H1 (cell line): ENCODE data around the gene SMTNL2. TPM values are rescaled to one million over a fixed set of nuclear protein-coding genes. Genes with fewer than 3 reads are reported as not detected.

Experiments used
- CTCF ChIA-PET: fragments of 300-600 bp; sonication (Branson Sonifier 250); formaldehyde crosslinking; loops from one replicate; lab custom pipeline; 2021; ENCODE audit not compliant: partially characterized antibody; lab: Charles Lee
- POLR2A ChIA-PET: fragments of 300-600 bp; sonication (Branson Sonifier 250); formaldehyde crosslinking; loops from one replicate; lab custom pipeline; 2021; ENCODE audit warnings: inconsistent platforms; ENCODE audit not compliant: partially characterized antibody; lab: Charles Lee
- DNase-seq, 2 experiments: peaks; one replicate each; pipeline versions ENCODE4 v3.0.0 to v3.0.0-alpha.2; 2010 to 2022; ENCODE audit warnings: low spot score in 2 of 2, low read depth in 1 of 2, mixed read lengths in 1 of 2
- FAIRE-seq: peaks from 2 replicates; lab custom pipeline; 2011; peaks lifted over from hg19 to GRCh38; lab: Jason Lieb, UNC
- H2AFZ ChIP-seq: 2 replicates; pipeline ENCODE4 v1.8.1; 2012; ENCODE audit warnings: low read length, inconsistent platforms
- H2AK5ac ChIP-seq: 2 replicates; pipeline ENCODE4 v1.6.1; 2013; ENCODE audit warnings: low read depth, low read length
- H2BK120ac ChIP-seq: replicated peaks from 2 replicates; pipeline ENCODE3; 2013; ENCODE audit warnings: low read depth, low read length, inconsistent platforms
- H2BK12ac ChIP-seq: 2 replicates; pipeline ENCODE4 v1.6.1; 2013; ENCODE audit warnings: low read depth, low read length
- H2BK15ac ChIP-seq: 2 replicates; pipeline ENCODE4 v1.6.1; 2013; ENCODE audit warnings: low read length
- H2BK20ac ChIP-seq: 2 replicates; pipeline ENCODE4 v1.6.1; 2013; ENCODE audit warnings: low read length
- H2BK5ac ChIP-seq: 2 replicates; pipeline ENCODE4 v1.6.1; 2013; ENCODE audit warnings: low read depth, low read length
- H3K14ac ChIP-seq: 2 replicates; pipeline ENCODE4 v1.6.1; 2013; ENCODE audit warnings: inconsistent platforms; ENCODE audit not compliant: insufficient read length
- H3K18ac ChIP-seq: 2 replicates; pipeline ENCODE4 v1.6.1; 2013; ENCODE audit warnings: low read length; ENCODE audit errors: extremely low read depth
- H3K23ac ChIP-seq: 2 replicates; pipeline ENCODE4 v1.6.1; 2013; ENCODE audit warnings: inconsistent platforms; ENCODE audit not compliant: insufficient read length
- H3K23me2 ChIP-seq: 2 replicates; pipeline ENCODE4 v1.6.1; 2013; ENCODE audit warnings: low read depth, low read length
- H3K27ac ChIP-seq: 2 replicates; pipeline ENCODE4 v1.6.1; 2011; ENCODE audit warnings: low read depth, low read length, inconsistent platforms
- H3K27me3 ChIP-seq, 4 experiments: replicated peaks in 1 of 4; 1 replicate in 1 of 4; 2 replicates in 3 of 4; pipeline versions ENCODE4 v1.6.1 to v1.8.1; 2011 to 2013; ENCODE audit warnings: low read length in 3 of 4, mild to moderate bottlenecking in 3 of 4, inconsistent platforms in 2 of 4, mixed read lengths in 2 of 4, moderate library complexity in 1 of 4; ENCODE audit not compliant: control insufficient read depth in 3 of 4, insufficient read depth in 3 of 4; ENCODE audit errors: extremely low read depth in 1 of 4
- H3K36me3 ChIP-seq, 4 experiments: 2 replicates each; pipeline versions ENCODE4 v1.6.1 to v1.8.1; 2011 to 2013; ENCODE audit warnings: mild to moderate bottlenecking in 4 of 4, low read length in 3 of 4, moderate library complexity in 2 of 4, control low read depth in 1 of 4, inconsistent platforms in 1 of 4; ENCODE audit not compliant: insufficient read depth in 4 of 4, control insufficient read depth in 2 of 4
- H3K4ac ChIP-seq: replicated peaks from 2 replicates; pipeline ENCODE3; 2013; ENCODE audit warnings: low read length, low read depth, mixed read lengths, inconsistent platforms; ENCODE audit not compliant: insufficient read length
- H3K4me1 ChIP-seq, 4 experiments: replicated peaks in 1 of 4; 1 replicate in 1 of 4; 2 replicates in 3 of 4; pipeline versions ENCODE4 v1.6.1 to v1.8.1; 2011 to 2013; ENCODE audit warnings: low read length in 3 of 4, inconsistent platforms in 2 of 4, mixed read lengths in 1 of 4; ENCODE audit not compliant: insufficient read depth in 4 of 4, control insufficient read depth in 3 of 4
- H3K4me2 ChIP-seq, 2 experiments: 2 replicates each; pipeline versions ENCODE4 v1.6.1 to v1.8.1; 2011 to 2013; ENCODE audit warnings: low read depth in 2 of 2, low read length in 2 of 2, control low read depth in 1 of 2, inconsistent platforms in 1 of 2, mild to moderate bottlenecking in 1 of 2; ENCODE audit not compliant: insufficient read depth in 1 of 2
- H3K4me3 ChIP-seq, 4 experiments: fragments of 200-600, 300-600 bp in 1 of 4; sonication (generic), shearing (Covaris generic), sonication (Bioruptor Twin) in 1 of 4; 2 replicates each; pipeline versions ENCODE4 v1.5.1 to v1.8.1; 2011 to 2016; ENCODE audit warnings: low read length in 4 of 4, low read depth in 3 of 4, control low read depth in 2 of 4, inconsistent platforms in 2 of 4, mild to moderate bottlenecking in 2 of 4, mixed read lengths in 1 of 4, moderate library complexity in 1 of 4; ENCODE audit not compliant: insufficient read depth in 2 of 4; ENCODE audit errors: extremely low read depth in 1 of 4
- H3K56ac ChIP-seq: replicated peaks from 2 replicates; pipeline ENCODE3; 2013; ENCODE audit warnings: low read depth, mild to moderate bottlenecking, mixed read lengths, low read length, inconsistent platforms; ENCODE audit not compliant: insufficient read length
- H3K79me1 ChIP-seq: 2 replicates; pipeline ENCODE4 v1.6.1; 2013; ENCODE audit warnings: low read depth, low read length, control low read depth
- H3K79me2 ChIP-seq, 2 experiments: 2 replicates each; pipeline versions ENCODE4 v1.6.1 to v1.8.1; 2012 to 2013; ENCODE audit warnings: low read length in 2 of 2, mild to moderate bottlenecking in 2 of 2, inconsistent platforms in 1 of 2; ENCODE audit not compliant: insufficient read depth in 2 of 2, control insufficient read depth in 1 of 2
- H3K9ac ChIP-seq, 4 experiments: replicated peaks in 1 of 4; 1 replicate in 1 of 4; 2 replicates in 3 of 4; pipeline versions ENCODE4 v1.6.1 to v1.8.1; 2011 to 2013; ENCODE audit warnings: low read depth in 3 of 4, low read length in 3 of 4, control low read depth in 2 of 4, mild to moderate bottlenecking in 2 of 4, moderate library complexity in 2 of 4, inconsistent platforms in 1 of 4; ENCODE audit errors: extremely low read depth in 1 of 4
- H3K9me3 ChIP-seq, 2 experiments: 2 replicates each; pipeline versions ENCODE4 v1.6.1 to v1.8.1; 2012 to 2013; ENCODE audit warnings: mild to moderate bottlenecking in 2 of 2, moderate library complexity in 2 of 2, control low read depth in 1 of 2, inconsistent platforms in 1 of 2, low read depth in 1 of 2, low read length in 1 of 2, mixed read lengths in 1 of 2; ENCODE audit not compliant: insufficient read depth in 2 of 2
- H4K20me1 ChIP-seq, 2 experiments: replicated peaks in 1 of 2; 2 replicates each; pipeline versions ENCODE3 to v1.8.1; 2011 to 2013; ENCODE audit warnings: inconsistent platforms in 2 of 2, low read length in 2 of 2, mild to moderate bottlenecking in 1 of 2; ENCODE audit not compliant: insufficient read depth in 2 of 2, control insufficient read depth in 1 of 2
- H4K5ac ChIP-seq: 2 replicates; pipeline ENCODE4 v1.6.1; 2013; ENCODE audit warnings: low read length, low read depth, mixed read lengths, inconsistent platforms; ENCODE audit not compliant: insufficient read length
- H4K8ac ChIP-seq: 2 replicates; pipeline ENCODE4 v1.8.0; 2013; ENCODE audit warnings: mild to moderate bottlenecking, moderate library complexity, low read length, inconsistent platforms; ENCODE audit not compliant: insufficient read depth; ENCODE audit errors: extremely low read depth
- H4K91ac ChIP-seq: replicated peaks from 2 replicates; pipeline ENCODE3; 2013; ENCODE audit warnings: low read length, mixed read lengths, inconsistent platforms; ENCODE audit not compliant: insufficient read length
- CHD1 ChIP-seq: IDR thresholded peaks from 2 replicates; pipeline ENCODE4 v1.6.1; 2012; ENCODE audit warnings: low read depth, low read length, improper control_type of control experiment
- CHD2 ChIP-seq: IDR thresholded peaks from 2 replicates; pipeline ENCODE4 v1.6.1; 2012; ENCODE audit warnings: low read length, improper control_type of control experiment
- CTBP2 ChIP-seq: IDR thresholded peaks from 2 replicates; pipeline ENCODE4 v1.7.0; 2011; ENCODE audit warnings: borderline replicate concordance, mild to moderate bottlenecking, moderate library complexity, mixed read lengths, low read length; ENCODE audit not compliant: insufficient read depth, insufficient read length
- CTCF ChIP-seq, 3 experiments: IDR thresholded peaks; 1 replicate in 2 of 3; 2 replicates in 1 of 3; pipeline versions ENCODE4 v1.5.1 to v1.6.1; 2011; ENCODE audit warnings: low read length in 3 of 3, mild to moderate bottlenecking in 3 of 3, inconsistent platforms in 2 of 3, low read depth in 1 of 3, moderate library complexity in 1 of 3; ENCODE audit not compliant: insufficient read depth in 1 of 3; ENCODE audit errors: control extremely low read depth in 1 of 3
- MAX ChIP-seq: IDR thresholded peaks from 2 replicates; pipeline ENCODE4 v1.6.1; 2012; ENCODE audit warnings: inconsistent platforms
- POLR2A ChIP-seq, 2 experiments: IDR thresholded peaks; 1 replicate in 1 of 2; 2 replicates in 1 of 2; pipeline ENCODE4 v1.6.1; 2011; ENCODE audit warnings: low read depth in 2 of 2, low read length in 2 of 2, mild to moderate bottlenecking in 2 of 2; ENCODE audit errors: control extremely low read depth in 1 of 2
- RAD21 ChIP-seq, 2 experiments: IDR thresholded peaks in 1 of 2; conservative IDR thresholded peaks in 1 of 2; 2 replicates each; pipeline ENCODE4 v1.6.1; 2011; ENCODE audit warnings: low read depth in 2 of 2, low read length in 2 of 2, improper control_type of control experiment in 1 of 2, inconsistent platforms in 1 of 2, mild to moderate bottlenecking in 1 of 2, moderate library complexity in 1 of 2
- SIRT6 ChIP-seq: IDR thresholded peaks from one replicate; pipeline ENCODE4 v1.7.1; 2012; ENCODE audit warnings: low read length, inconsistent platforms
- USF2 ChIP-seq: IDR thresholded peaks from 2 replicates; pipeline ENCODE4 v1.6.1; 2011; ENCODE audit warnings: low read length, improper control_type of control experiment
- WGBS, 2 experiments: shearing (Covaris generic) in 1 of 2; methylation state at CpG; one replicate each; pipeline versions ENCODE4 v1.1.6 to v1.1.7; 2013 to 2015; ENCODE audit warnings: low lambda C conversion rate in 2 of 2, mixed read lengths in 2 of 2, inconsistent platforms in 1 of 2, low coverage in 1 of 2, missing lambda C conversion rate in 1 of 2; ENCODE audit not compliant: insufficient replicate concordance in 2 of 2, insufficient coverage in 1 of 2, insufficient read length in 1 of 2; ENCODE audit errors: extremely low coverage in 1 of 2, missing lambda C conversion rate in 1 of 2; 5-methylcytosine and 5-hydroxymethylcytosine counted together
- polyA plus RNA-seq, 7 experiments: library from polyadenylated mRNA; depleted of rRNA in 3 of 7; stranded (reverse) in 5 of 7; unstranded in 2 of 7; fragments of >200 nt in 5 of 7; fragments of 200-250 nt in 2 of 7; gene quantifications; 1 replicate in 5 of 7; 2 replicates in 1 of 7; 4 replicates in 1 of 7; pipeline versions ENCODE4 v1.2.1 to v1.2.3, GENCODE V29; 2011 to 2013; ENCODE audit warnings: missing spikeins in 2 of 7, mixed read lengths in 2 of 7
- total RNA-seq: library from RNA; stranded (reverse); fragmentation: NEBNext Ultra II Directional; extraction: Animal tissue kit (Norgen Biotek cat#: 25700); gene quantifications from 2 replicates; pipeline ENCODE4 v1.2.1, GENCODE V29; 2021

SMTNL2 gene
- total and polyA plus RNA-seq, 2 of the 8 experiments (the other 6 are each of a cell fraction or from before 2014, with no cell fraction given), result 3.6 to 4.5 TPM

- DNase-seq (no peak), FAIRE-seq (peak; percentile 88)
- peak overlapping the region; percentile 76; the same call in 1 of the 2 replicates for H2AFZ ChIP-seq
- H4K20me1 ChIP-seq, result no peaks in the 10 kb centered on the region
- WGBS, 2 experiments, result 73% methylated on average over 11 of the region's 11 CpGs; no CpG with 5 or more reads in 1 of the 2 experiments
- no peaks in the 10 kb centered on the region for H3K23me2 ChIP-seq
- no peak overlapping the region for H3K4ac ChIP-seq
- H3K27me3 ChIP-seq, result no peaks in the 10 kb centered on the region; a peak in 1 of 7 replicates
- H4K5ac ChIP-seq, result no peak overlapping the region
- CTCF ChIA-PET, result interaction anchor here (0.6 to 4.1 kb wide), 15 partner anchors 10 to 140 kb away, joined by 3 to 32 read pairs (median 3); no protein-coding TSS in a partner anchor
- H4K91ac ChIP-seq, result no peak overlapping the region
- H3K4me3 ChIP-seq, result no peak overlapping the region
- no peaks in the 10 kb centered on the region for H3K9me3 ChIP-seq
- H3K14ac ChIP-seq, result no peak overlapping the region
- no peak overlapping the region for H2BK15ac ChIP-seq
- no peak overlapping the region for H2BK120ac ChIP-seq
- H2BK20ac ChIP-seq, result no peak overlapping the region
- no peak overlapping the region for H3K4me2 ChIP-seq
- H2BK12ac ChIP-seq, result peak overlapping the region; percentile 46; the same call in 1 of the 2 replicates
- no peaks in the 10 kb centered on the region for H3K36me3 ChIP-seq
- peaks cover 4 to 11% (median 6%) of the 10 kb centered on the region in 4 experiments; a peak in 6 of 7 replicates for H3K4me1 ChIP-seq
- peak overlapping the region; percentile 33; the same call in 1 of the 2 replicates for H3K18ac ChIP-seq
- no peaks in the 10 kb centered on the region for H3K79me1 ChIP-seq
- no peak overlapping the region for H3K23ac ChIP-seq
- no peak overlapping the region for H2AK5ac ChIP-seq
- H4K8ac ChIP-seq, result no peak overlapping the region
- H3K27ac ChIP-seq, result no peak overlapping the region
- no peaks in the 10 kb centered on the region for H3K79me2 ChIP-seq
- H2BK5ac ChIP-seq, result peak overlapping the region; percentile 8; the same call in 1 of the 2 replicates
- H3K9ac ChIP-seq, result no peak overlapping the region
- POLR2A ChIA-PET, result interaction anchor here (1.0 to 32.8 kb wide), 3 partner anchors 10 to 72 kb away, joined by 3 to 546 read pairs (median 3); no protein-coding TSS in a partner anchor
- no peak overlapping the region for H3K56ac ChIP-seq
- TF ChIP-seq SIRT6, result no peak
- peak; percentile 43 to 54 for TF ChIP-seq RAD21 (IDR thresholded peaks at IDR 0.05 in 1 of 2, conservative IDR thresholded peaks at IDR 0.05 in 1 of 2; ENCODE audit: low read depth in 2 of 2, low read length in 2 of 2)
- TF ChIP-seq CHD1, result no peak
- no peak for TF ChIP-seq POLR2A (IDR thresholded peaks at IDR 0.05; ENCODE audit: control extremely low read depth in 1 of 2, low read depth in 2 of 2, low read length in 2 of 2)
- no peak for TF ChIP-seq CTBP2
- TF ChIP-seq CHD2, result no peak
- peak; percentile 20; the same call in 1 of the 2 replicates for TF ChIP-seq MAX
- peak; percentile 47 to 54 (median 47) for TF ChIP-seq CTCF (IDR thresholded peaks at IDR 0.05; ENCODE audit: control extremely low read depth in 1 of 3, insufficient read depth in 1 of 3, low read depth in 1 of 3, low read length in 3 of 3)
- TF ChIP-seq USF2, result peak; percentile 59
These were observed 23.5 kb upstream of the SMTNL2 start for GRCh38 chr17:4560837-4561256.
